HepG2 (cell line): ENCODE results near the gene ERRFI1. TPM values are rescaled to one million over a fixed set of nuclear protein-coding genes. Genes with fewer than 3 reads are reported as not detected.

Experiments
- ASH2L ChIP-seq: fragments of 300-600, 200-600 bp; sonication (generic); IDR thresholded peaks from 2 replicates; pipeline ENCODE4 v1.7.0; 2017; ENCODE audit warnings: low read depth, mild to moderate bottlenecking, moderate library complexity, mixed read lengths, low read length; ENCODE audit not compliant: insufficient read length
- ATF1 ChIP-seq: IDR thresholded peaks from 2 replicates; pipeline ENCODE4 v1.6.1; 2016; ENCODE audit warnings: mild to moderate bottlenecking, control low read depth
- CEBPB ChIP-seq: IDR thresholded peaks from 2 replicates; pipeline ENCODE4 v1.6.1; 2011; ENCODE audit warnings: low read depth, low read length, improper control_type of control experiment, borderline replicate concordance
- E2F2 ChIP-seq: sonication (generic); formaldehyde crosslinking; IDR thresholded peaks from 2 replicates; pipeline ENCODE4 v1.4.0; 2020; ENCODE audit warnings: missing genetic modification reagents, borderline replicate concordance
- JUND ChIP-seq: sonication (generic); formaldehyde crosslinking; IDR thresholded peaks from 2 replicates; pipeline ENCODE4 v1.8.0; 2022; ENCODE audit warnings: mild to moderate bottlenecking, missing genetic modification reagents
- MATR3 ChIP-seq: sonication (generic); formaldehyde crosslinking; IDR thresholded peaks from 2 replicates; pipeline ENCODE4 v1.4.0; 2020; ENCODE audit warnings: missing genetic modification reagents
- MZF1 ChIP-seq: sonication (generic); formaldehyde crosslinking; IDR thresholded peaks from 2 replicates; pipeline ENCODE4 v1.8.1; 2023; ENCODE audit warnings: mild to moderate bottlenecking, missing genetic modification reagents, borderline replicate concordance
- NKX3-1 ChIP-seq: sonication (generic); formaldehyde crosslinking; IDR thresholded peaks from 2 replicates; pipeline ENCODE4 v1.5.0; 2020; ENCODE audit warnings: missing genetic modification reagents
- NRL ChIP-seq: sonication (generic); formaldehyde crosslinking; IDR thresholded peaks from 2 replicates; pipeline ENCODE4 v1.5.0; 2020; ENCODE audit warnings: missing genetic modification reagents, mild to moderate bottlenecking, moderate library complexity, borderline replicate concordance
- RFXANK ChIP-seq: IDR thresholded peaks from 2 replicates; pipeline ENCODE4 v1.6.1; 2016
- SALL2 ChIP-seq: sonication (generic); formaldehyde crosslinking; IDR thresholded peaks from 2 replicates; pipeline ENCODE4 v1.8.1; 2023; ENCODE audit warnings: mild to moderate bottlenecking, missing genetic modification reagents, inconsistent platforms
- TOE1 ChIP-seq: sonication (generic); formaldehyde crosslinking; IDR thresholded peaks from 2 replicates; pipeline ENCODE4 v1.4.0; 2020; ENCODE audit warnings: mild to moderate bottlenecking, missing genetic modification reagents
- ZBTB43 ChIP-seq: sonication (generic); formaldehyde crosslinking; conservative IDR thresholded peaks from 2 replicates; pipeline ENCODE4 v1.4.0; 2020; ENCODE audit warnings: missing genetic modification reagents
- ZFP36L1 ChIP-seq: sonication (generic); formaldehyde crosslinking; IDR thresholded peaks from 2 replicates; pipeline ENCODE4 v1.8.0; 2022; ENCODE audit warnings: mild to moderate bottlenecking, missing genetic modification reagents, moderate library complexity
- ZNF530 ChIP-seq: sonication (generic); formaldehyde crosslinking; IDR thresholded peaks from 2 replicates; pipeline ENCODE4 v1.5.0; 2020; ENCODE audit warnings: low read depth, mild to moderate bottlenecking, missing genetic modification reagents
- ZNF660 ChIP-seq: sonication (generic); formaldehyde crosslinking; IDR thresholded peaks from 2 replicates; pipeline ENCODE4 v1.5.1; 2020; ENCODE audit warnings: mild to moderate bottlenecking, low read depth, missing genetic modification reagents, borderline replicate concordance
- ZNF746 ChIP-seq: sonication (generic); formaldehyde crosslinking; IDR thresholded peaks from 2 replicates; pipeline ENCODE4 v1.8.0; 2022; ENCODE audit warnings: mild to moderate bottlenecking, missing genetic modification reagents
- ZNF747 ChIP-seq: sonication (generic); formaldehyde crosslinking; IDR thresholded peaks from 2 replicates; pipeline ENCODE4 v1.8.1; 2023; ENCODE audit warnings: missing genetic modification reagents, mild to moderate bottlenecking, borderline replicate concordance
- ZNF768 ChIP-seq: sonication (generic); formaldehyde crosslinking; IDR thresholded peaks from 2 replicates; pipeline ENCODE4 v1.4.0; 2020; ENCODE audit warnings: missing genetic modification reagents
- polyA plus RNA-seq, 8 experiments: library from polyadenylated mRNA; depleted of rRNA in 3 of 8; stranded (reverse) in 7 of 8; unstranded in 1 of 8; fragments of >200 nt; fragmentation: Illumina TruSeq in 4 of 8; extraction: Trizol in 4 of 8; gene quantifications; 2 replicates each; pipeline versions ENCODE4 v1.2.1 to v1.2.3, GENCODE V29; 2011 to 2016; ENCODE audit warnings: low read depth in 4 of 8, missing spikeins in 1 of 8, mixed read lengths in 1 of 8; ENCODE audit not compliant: insufficient read depth in 1 of 8
- total RNA-seq, 5 experiments: library from RNA; depleted of rRNA; stranded (reverse); fragments of >200 nt; fragmentation: Illumina TruSeq; extraction: Trizol; gene quantifications; 2 replicates each; pipeline ENCODE4 v1.2.3, GENCODE V29; 2016; ENCODE audit warnings: low read depth in 1 of 5
- TF ChIP-seq, protein P1 (sequence below): sonication (generic); formaldehyde crosslinking; IDR thresholded peaks from 2 replicates; pipeline ENCODE4 v1.5.0; 2020; ENCODE audit warnings: missing genetic modification reagents
- TF ChIP-seq, protein P2 (sequence below): IDR thresholded peaks from 2 replicates; pipeline ENCODE4 v1.6.1; 2016; ENCODE audit warnings: low read depth, missing genetic modification reagents, missing compliant biosample characterization

Gene ERRFI1
- total and polyA plus RNA-seq, 2 of the 13 experiments (the other 11 are each of a cell fraction or from before 2014, with no cell fraction given), result 84.4 to 753 TPM

DNA sequence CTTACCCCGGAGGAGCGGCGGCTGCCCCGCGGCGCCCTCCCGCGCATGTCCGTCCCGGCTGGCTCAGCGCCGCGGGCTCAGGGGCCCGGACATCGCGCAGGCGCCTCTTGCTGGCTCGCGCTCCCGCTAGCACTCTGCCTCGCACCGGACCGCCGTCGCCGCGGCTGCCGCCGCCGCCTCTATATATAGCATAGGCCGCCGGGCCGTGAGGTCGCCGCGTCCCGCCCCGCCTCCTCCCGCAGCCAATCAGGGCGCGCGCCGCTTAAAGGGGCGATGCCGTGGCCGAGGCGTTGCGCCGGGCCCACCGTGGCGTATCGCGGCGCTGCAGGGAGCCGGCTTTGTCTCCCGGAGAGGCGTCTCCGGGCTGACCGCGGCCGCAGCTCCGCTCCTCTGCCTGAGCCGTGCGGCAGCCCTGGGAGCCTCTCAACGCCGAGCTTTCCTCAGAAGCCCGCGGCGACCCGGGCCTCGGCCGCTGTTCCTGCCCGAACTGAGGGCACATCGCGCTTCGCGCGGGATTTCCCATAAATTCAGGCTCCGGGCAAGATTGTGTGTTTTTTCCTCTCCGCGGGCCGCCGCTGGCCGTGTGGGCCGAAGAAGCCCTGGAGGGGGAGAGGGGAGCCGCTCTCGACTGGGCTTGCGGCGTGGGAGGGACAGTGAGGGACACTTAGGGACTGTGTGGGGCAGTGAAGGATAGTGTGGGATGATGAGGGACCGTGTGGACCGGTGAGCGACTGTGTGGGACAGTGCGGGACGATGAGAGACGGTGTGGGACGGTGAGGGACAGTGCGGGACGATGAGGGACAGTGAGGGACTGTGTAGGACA is at the start of gene ERRFI1 (continued):
- no peak for TF ChIP-seq ZNF660 (CRISPR knock-in tag)
- no peak for TF ChIP-seq RFXANK (CRISPR knock-in tag)
- TF ChIP-seq ZBTB43 (CRISPR knock-in tag), result peak; percentile 60; the same call in 1 of the 2 replicates
- TF ChIP-seq SALL2 (CRISPR knock-in tag), result peak; percentile 67
- TF ChIP-seq ZNF746 (CRISPR knock-in tag), result no peak; the same call in 1 of the 2 replicates
- TF ChIP-seq ZNF768, result peak; percentile 66
- TF ChIP-seq ZFP36L1 (CRISPR knock-in tag), result peak; percentile 97; the same call in 1 of the 2 replicates
- TF ChIP-seq JUND (CRISPR knock-in tag), result no peak
- TF ChIP-seq E2F2 (CRISPR knock-in tag), result no peak
- TF ChIP-seq, protein P1, sequence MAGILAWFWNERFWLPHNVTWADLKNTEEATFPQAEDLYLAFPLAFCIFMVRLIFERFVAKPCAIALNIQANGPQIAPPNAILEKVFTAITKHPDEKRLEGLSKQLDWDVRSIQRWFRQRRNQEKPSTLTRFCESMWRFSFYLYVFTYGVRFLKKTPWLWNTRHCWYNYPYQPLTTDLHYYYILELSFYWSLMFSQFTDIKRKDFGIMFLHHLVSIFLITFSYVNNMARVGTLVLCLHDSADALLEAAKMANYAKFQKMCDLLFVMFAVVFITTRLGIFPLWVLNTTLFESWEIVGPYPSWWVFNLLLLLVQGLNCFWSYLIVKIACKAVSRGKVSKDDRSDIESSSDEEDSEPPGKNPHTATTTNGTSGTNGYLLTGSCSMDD, result no peak
- peak; percentile 72; the same call in 1 of the 2 replicates for TF ChIP-seq NRL (CRISPR knock-in tag)
- TF ChIP-seq ASH2L, result peak; percentile 60
- TF ChIP-seq MATR3 (CRISPR knock-in tag), result no peak
- no peak for TF ChIP-seq TOE1 (CRISPR knock-in tag)
- TF ChIP-seq CEBPB, result no peak
- TF ChIP-seq MZF1 (CRISPR knock-in tag), result no peak
- TF ChIP-seq ATF1 (CRISPR knock-in tag), result no peak
- TF ChIP-seq NKX3-1 (CRISPR knock-in tag), result no peak; the same call in 1 of the 2 replicates
- no peak for TF ChIP-seq ZNF530 (CRISPR knock-in tag)
- TF ChIP-seq, protein P2, sequence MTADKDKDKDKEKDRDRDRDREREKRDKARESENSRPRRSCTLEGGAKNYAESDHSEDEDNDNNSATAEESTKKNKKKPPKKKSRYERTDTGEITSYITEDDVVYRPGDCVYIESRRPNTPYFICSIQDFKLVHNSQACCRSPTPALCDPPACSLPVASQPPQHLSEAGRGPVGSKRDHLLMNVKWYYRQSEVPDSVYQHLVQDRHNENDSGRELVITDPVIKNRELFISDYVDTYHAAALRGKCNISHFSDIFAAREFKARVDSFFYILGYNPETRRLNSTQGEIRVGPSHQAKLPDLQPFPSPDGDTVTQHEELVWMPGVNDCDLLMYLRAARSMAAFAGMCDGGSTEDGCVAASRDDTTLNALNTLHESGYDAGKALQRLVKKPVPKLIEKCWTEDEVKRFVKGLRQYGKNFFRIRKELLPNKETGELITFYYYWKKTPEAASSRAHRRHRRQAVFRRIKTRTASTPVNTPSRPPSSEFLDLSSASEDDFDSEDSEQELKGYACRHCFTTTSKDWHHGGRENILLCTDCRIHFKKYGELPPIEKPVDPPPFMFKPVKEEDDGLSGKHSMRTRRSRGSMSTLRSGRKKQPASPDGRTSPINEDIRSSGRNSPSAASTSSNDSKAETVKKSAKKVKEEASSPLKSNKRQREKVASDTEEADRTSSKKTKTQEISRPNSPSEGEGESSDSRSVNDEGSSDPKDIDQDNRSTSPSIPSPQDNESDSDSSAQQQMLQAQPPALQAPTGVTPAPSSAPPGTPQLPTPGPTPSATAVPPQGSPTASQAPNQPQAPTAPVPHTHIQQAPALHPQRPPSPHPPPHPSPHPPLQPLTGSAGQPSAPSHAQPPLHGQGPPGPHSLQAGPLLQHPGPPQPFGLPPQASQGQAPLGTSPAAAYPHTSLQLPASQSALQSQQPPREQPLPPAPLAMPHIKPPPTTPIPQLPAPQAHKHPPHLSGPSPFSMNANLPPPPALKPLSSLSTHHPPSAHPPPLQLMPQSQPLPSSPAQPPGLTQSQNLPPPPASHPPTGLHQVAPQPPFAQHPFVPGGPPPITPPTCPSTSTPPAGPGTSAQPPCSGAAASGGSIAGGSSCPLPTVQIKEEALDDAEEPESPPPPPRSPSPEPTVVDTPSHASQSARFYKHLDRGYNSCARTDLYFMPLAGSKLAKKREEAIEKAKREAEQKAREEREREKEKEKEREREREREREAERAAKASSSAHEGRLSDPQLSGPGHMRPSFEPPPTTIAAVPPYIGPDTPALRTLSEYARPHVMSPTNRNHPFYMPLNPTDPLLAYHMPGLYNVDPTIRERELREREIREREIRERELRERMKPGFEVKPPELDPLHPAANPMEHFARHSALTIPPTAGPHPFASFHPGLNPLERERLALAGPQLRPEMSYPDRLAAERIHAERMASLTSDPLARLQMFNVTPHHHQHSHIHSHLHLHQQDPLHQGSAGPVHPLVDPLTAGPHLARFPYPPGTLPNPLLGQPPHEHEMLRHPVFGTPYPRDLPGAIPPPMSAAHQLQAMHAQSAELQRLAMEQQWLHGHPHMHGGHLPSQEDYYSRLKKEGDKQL (CRISPR knock-in tag), result peak; percentile 58; the same call in 1 of the 2 replicates
- TF ChIP-seq ZNF747 (CRISPR knock-in tag), result peak; percentile 81; the same call in 1 of the 2 replicates
